ENCODE data around the gene LPCAT2.

Gene LPCAT2

GRCh38 chr16:55505333-55506015, 3.4 kb upstream of the LPCAT2 start:
- DNase-seq, result no peak

GRCh38 chr16:55506083-55506482, 2.8 kb upstream of the LPCAT2 start:
- DNase-seq, result no peak

- DNase-seq, result no peak
Measured at GRCh38 chr16:55506708-55507107, 2.2 kb upstream of the LPCAT2 start.

GRCh38 chr16:55508271-55508921, 476 bp upstream of the LPCAT2 start:
- no peak for DNase-seq

- no peak for DNase-seq
Measured at GRCh38 chr16:55510185-55510805, 1.4 kb downstream of the LPCAT2 start.

- no peak for DNase-seq
Measured at GRCh38 chr16:55512941-55513340, 4.1 kb downstream of the LPCAT2 start.

- no peak for DNase-seq
Measured at GRCh38 chr16:55513616-55514015, 4.7 kb downstream of the LPCAT2 start.

GRCh38 chr16:55515111-55515510, 6.2 kb downstream of the LPCAT2 start:
- DNase-seq, result no peak

- DNase-seq, result no peak
Measured at GRCh38 chr16:55521792-55522191, 12.9 kb downstream of the LPCAT2 start.

- DNase-seq, result no peak
Measured at GRCh38 chr16:55526441-55526840, 17.6 kb downstream of the LPCAT2 start.

- DNase-seq, result no peak
Measured at GRCh38 chr16:55527885-55528284, 19.0 kb downstream of the LPCAT2 start.

GRCh38 chr16:55529018-55529417, 20.1 kb downstream of the LPCAT2 start:
- no peak for DNase-seq

- DNase-seq, result no peak
Measured at GRCh38 chr16:55530316-55530856, 21.5 kb downstream of the LPCAT2 start.

- DNase-seq, result no peak
Measured at GRCh38 chr16:55532227-55532626, 23.4 kb downstream of the LPCAT2 start.

GRCh38 chr16:55534756-55535155, 25.9 kb downstream of the LPCAT2 start:
- DNase-seq, result no peak

GRCh38 chr16:55539049-55539448, 30.2 kb downstream of the LPCAT2 start:
- DNase-seq, result no peak

GRCh38 chr16:55539488-55539887, 30.6 kb downstream of the LPCAT2 start:
- no peak for DNase-seq

GRCh38 chr16:55540221-55540620, 31.3 kb downstream of the LPCAT2 start:
- no peak for DNase-seq

GRCh38 chr16:55542459-55543082, 33.7 kb downstream of the LPCAT2 start:
- DNase-seq, result no peak

GRCh38 chr16:55543472-55543871, 34.6 kb downstream of the LPCAT2 start:
- no peak for DNase-seq

GRCh38 chr16:55552621-55553020, 43.7 kb downstream of the LPCAT2 start:
- no peak for DNase-seq

- DNase-seq, result no peak
Measured at GRCh38 chr16:55555436-55555835, 46.6 kb downstream of the LPCAT2 start.

- DNase-seq, result no peak
Measured at GRCh38 chr16:55557186-55557585, 48.3 kb downstream of the LPCAT2 start.

GRCh38 chr16:55559233-55559632, 50.4 kb downstream of the LPCAT2 start:
- DNase-seq, result no peak
